NCI-H1092 treated with DMSO at 0.1 percent for 48 hours (cell line): Measurements from ENCODE around the gene APOL4.
A peak's percentile ranks its signal among the peaks of the same experiment; 100 is the strongest.
"Not testable (repeated sequence)": the region's sequence is repeated elsewhere in the genome, so short reads cannot be mapped to it uniquely, and the experiment has no call there.

Source experiments
- DNase-seq: peaks from one replicate; lab custom pipeline; 2025; lab: John Stamatoyannopoulos, UW

APOL4 gene

DNA sequence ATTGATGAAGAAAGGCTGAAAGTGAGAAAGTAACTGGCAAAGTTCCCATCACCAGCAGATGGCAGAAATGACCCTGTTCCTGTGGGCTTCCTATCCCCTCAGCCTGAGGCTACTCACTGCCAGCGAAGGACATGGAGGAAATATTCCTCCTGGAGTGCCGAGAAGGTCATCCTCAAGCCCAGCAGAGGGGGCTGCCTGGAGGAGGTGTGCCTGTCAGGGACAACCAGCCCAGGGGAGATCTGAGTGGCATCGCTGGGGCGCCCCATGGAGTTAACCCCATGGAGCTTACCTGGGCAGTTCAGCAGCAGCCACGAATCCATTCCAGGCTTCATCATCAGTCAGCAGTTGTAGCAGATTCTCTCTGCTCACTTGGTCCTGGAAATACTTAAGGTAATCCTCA, 29.4 kb upstream of the APOL4 start:
- DNase-seq = not testable (repeated sequence)

DNA sequence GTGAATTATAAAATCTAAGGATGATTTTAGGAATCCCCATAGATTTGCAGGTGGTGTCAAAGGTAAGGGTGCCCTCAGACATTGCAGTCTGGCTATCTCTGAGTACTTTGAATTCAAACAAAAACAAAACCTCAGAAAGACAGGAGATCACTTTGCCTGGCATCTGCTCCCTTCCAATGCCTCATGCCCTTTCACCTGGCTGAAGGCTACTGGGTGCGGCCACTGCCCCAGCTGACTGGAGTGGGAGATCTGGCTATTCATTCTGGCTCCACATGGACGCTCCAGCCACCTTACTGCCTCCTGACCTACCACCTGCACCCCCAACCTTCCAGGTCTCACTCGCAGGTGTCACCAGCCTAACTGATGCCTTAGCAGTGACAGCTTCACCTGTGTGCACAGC, 28.0 kb upstream of the APOL4 start:
- not testable (repeated sequence) for DNase-seq

DNA sequence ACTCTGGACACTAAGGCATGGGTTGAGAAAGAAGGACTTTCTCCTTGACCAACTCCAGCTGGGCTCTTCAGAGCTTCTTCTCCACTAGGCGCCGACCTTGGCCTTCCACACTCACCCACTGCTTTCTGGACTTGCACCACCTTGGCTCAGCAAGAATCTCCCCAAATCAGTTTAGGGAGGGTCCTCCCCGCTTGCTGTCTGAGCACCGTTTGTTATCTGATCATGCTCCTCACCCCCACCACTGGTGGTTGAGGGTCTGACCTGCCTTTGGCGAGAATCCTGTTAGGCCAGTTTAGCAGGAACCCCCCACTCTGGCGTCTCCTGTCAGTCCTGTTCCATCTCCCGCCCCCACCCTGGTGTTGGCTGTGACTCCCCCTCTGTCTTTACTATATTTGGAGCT, 27.3 kb upstream of the APOL4 start:
- no peak for DNase-seq

DNA sequence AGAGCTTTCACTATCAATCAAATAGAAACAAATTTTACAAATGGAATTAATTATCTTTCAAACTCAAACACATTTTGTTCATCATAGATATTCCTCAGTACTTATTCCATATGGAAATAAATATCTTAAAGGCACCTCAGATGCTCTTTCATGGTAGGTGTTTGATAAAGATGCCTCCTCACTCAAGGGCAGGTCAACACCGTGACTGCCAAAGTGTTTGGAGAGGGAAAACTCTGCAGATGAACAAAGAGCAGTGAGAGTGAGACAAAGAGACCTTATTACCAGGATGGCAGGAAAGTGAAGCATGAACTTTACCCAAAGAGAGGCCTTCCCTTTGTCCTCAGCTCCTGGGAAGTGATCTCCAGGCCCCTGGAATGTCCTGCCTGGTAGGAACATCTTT, 26.8 kb upstream of the APOL4 start:
- not testable (repeated sequence) for DNase-seq

DNA sequence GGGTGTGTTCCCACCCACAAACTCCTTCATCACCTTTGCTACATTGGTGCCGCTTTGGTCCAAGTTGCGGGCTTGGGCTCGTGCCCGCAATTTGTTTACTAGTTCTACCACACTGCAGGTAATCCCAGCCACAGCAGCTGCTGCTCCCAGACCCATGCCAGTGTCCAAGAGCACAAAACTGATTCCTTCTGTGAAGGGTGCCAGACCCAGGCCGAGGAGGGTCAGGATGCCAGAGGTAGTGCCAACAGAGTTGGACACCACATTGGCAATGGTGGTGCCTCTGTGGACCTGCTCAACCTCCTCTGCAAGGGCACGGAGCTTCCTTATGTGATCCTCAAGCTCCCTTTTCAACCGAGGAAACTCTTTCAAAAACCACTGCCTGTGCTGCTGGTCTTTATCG, 26.2 kb upstream of the APOL4 start:
- DNase-seq = no peak

DNA sequence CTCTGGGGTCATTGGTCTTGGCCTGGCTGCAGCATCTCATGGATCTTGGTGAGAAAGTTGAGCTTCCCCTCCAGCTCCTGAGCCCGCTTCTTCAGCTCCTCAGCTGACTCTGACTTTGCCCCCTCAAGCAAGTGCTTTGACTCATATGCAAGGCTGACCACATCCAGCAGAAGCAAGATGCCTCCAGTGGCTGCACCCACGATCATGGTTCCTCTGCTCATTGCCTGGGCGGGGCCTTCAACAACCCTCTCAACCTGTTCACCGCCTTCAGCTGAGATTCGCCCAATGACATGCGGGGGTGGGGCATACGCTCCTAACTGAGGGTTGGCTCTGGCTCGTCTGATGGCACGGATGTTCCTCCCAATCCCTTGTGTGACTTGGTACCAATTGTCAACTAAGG, 25.8 kb upstream of the APOL4 start:
- no peak for DNase-seq

DNA sequence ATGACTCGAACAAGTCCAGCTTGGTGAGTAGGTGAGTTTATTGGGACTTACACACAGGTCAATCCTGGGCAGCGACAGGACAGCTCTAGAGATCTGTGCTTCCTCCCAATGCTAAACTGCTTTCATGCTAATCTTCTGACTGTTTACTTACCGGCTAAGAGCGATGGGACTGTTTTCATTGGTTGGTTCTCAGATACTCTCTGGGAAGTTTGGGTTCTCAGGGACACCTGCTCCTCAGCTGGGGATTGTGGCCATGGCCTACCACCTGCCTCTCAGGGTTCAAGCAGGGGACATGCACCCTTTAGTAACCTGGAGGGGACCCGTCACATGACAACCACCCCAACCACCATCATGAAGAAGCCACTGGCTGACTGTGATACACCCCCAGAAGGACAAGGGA, 24.6 kb upstream of the APOL4 start:
- DNase-seq = no peak

DNA sequence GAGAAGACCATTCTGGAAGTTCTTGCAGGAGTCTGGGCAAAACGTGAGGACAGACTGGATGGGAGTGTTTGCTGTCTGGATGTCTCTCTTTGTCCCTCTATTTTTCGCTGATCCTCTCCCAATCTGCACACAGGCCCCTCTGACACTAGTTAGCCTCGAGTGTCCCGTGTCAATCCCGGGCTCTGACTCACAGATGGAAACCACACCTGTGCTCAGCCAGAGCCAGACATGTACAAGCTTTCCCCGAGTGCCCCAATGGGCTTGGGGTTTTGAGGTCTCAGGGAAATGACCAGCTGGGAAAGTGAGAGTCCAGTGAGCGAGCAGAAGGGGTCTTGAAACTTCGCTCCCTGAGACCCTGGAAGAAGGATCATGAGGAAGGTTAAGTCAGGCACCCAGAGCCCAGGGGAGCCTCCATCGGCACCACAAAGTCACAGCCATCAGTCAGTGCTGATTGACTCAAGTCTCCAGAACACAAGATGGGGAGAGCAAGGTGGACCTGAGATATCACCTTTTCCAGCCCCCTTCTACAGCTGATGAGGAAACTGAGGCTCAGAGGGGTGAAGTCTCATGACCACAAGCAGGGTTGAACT, 23.8 kb upstream of the APOL4 start:
- no peak for DNase-seq

DNA sequence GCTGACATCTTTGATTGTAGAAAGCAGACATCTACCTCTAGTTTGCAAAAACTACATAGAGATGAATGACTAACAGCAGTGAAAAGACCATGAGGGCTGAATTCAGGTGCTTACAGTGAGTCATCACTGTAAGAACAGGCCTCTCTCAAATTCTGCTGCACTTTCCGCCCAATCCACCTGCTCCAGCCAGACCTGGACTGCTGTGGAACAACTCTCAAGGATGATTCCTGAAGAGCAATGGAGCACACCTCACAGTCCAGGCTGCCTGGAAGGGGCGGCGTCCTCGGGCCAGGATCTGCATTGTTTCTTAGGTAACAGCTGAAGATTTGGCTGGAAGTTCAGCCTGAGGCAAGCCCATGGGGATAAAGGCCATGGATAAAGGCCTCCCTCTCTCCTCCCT, 22.6 kb upstream of the APOL4 start:
- DNase-seq = no peak

DNA sequence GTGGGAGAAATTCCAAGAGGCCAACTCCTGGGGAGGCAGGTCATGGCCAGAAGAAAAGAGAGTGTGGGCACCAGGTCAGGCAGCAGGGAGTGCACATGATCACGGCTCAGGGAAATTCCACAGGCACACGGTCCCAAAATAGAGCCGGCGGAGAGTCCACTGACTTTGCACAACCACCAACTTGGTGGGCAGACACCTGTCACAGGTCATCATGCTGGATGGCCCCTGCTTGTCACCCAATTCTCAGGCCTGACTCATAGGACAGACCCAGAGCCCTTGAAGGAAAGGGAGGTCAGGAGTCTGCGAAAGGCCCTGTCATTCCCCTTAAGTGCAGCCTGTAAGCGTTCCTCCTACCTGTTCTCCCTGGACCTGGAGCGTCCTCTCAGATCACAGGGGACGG, 21.9 kb upstream of the APOL4 start:
- DNase-seq = no peak

DNA sequence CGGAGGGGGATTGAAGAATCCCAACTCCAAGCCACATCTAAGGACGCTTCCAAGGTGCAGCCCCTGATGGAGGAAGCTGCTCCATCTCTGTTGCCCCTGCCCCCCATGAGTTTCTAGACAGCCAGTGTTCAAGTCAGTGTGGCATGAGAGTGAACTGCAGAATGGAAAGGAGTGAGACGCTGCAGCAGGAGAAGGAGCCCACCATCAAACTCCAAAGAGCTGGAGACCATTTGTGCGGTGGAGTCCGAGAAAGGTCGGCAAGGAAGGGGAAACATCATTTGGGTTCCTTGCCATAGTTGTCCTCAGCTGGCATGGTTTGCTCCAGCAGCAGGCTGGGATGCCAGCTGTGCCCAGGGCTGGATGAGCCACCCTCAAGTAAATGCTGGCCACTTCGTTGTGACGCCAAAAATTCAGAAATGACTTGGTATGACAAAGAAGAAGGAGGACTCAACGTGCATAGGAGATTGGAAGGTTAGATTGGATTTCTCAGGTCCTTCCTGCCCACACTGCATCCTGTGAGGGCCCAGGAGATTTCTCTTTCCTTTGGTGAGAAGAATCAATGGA, 21.4 kb upstream of the APOL4 start:
- no peak for DNase-seq

DNA sequence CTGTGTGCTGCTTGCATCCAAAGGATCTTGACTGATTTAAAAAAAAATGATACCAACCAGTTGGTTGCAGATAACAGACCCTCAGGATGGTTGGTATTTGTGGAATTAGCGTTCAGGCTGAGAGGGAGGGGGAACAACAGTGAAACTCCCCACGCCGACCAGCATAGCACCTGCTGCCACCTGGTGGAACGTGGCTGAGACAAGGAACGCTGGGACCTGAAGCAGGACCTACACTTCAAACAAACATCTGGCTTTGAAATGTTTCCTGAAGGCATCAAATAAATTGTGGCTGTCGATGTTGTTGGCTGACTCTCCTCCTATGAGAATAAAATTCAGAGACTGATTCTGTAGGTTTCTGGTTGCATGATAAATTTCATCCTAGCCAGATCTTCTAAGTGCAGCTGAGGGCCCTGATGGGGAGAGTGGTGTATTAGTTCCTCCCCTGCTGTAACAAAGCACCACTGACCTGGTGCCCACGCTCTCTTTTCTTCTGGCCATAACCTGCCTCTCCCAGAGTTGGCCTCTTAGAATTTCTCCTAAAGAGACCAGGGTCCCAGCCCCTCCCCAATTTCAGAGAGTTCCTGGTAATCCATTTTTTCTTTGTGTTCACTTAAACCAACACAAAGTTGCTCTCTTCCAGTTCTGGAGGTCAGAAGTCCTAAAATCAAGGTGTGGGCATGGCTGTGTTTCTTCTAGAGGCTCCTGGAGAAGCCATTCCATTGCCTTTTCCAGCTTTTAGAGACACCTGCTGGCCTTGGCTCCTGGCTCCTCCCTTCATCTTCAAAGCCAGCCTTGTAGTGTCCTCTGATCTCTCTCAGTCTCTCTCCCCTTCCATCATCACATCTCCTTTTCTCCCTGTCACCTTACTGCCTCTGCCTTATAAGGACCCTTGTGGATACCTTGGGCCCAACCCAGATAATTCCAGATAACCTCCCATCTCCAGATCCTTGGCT, 20.5 kb upstream of the APOL4 start:
- peak; percentile 32 for DNase-seq

DNA sequence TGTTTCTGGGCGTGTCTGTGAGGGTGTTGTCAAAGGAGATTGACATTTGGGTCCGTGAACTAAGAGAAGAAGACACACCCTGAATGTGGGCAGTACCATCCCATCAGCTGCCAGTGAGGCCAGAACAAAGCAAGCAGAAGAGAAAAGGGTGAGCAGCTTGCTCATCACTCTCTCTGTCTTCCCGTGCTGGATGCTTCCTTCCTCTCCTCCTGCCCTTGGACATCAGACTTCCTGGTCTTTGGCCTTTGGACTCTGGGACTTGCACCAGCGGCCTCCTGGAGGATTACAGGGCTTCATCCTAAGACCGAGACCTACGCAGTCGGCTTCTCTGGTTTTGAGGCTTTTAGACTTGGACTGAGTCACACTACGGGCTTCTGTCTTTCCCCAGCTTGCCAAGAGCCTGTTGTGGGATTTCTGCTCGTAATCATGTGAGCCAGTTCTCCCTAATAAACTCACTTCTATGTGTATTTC, 18.9 kb upstream of the APOL4 start:
- DNase-seq = no peak

DNA sequence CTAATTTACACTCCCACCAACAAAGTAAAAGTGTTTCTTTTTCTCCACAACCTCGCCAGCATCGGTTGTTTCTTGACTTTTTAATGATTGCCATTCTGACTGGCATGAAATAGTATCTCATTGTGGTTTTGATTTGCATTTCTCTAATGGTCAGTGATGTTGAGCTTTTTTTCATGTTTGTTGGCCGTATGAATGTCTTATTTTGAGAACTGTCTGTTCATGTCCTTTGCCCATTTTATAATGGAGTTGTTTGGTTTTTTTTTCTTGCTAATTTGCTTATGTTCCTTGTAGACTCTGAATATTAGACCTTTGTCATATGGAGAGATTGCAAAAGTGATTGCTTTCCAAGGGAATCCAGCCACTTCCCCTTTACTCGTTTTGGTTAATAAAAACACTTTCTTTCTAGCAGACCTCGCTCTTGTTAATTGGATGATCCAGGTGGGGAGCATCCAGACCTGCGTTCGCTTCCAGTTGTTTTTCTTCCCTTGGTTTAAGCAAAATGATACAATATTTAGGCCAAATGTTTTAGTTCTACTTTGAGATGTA, 17.1 kb upstream of the APOL4 start:
- no peak for DNase-seq

DNA sequence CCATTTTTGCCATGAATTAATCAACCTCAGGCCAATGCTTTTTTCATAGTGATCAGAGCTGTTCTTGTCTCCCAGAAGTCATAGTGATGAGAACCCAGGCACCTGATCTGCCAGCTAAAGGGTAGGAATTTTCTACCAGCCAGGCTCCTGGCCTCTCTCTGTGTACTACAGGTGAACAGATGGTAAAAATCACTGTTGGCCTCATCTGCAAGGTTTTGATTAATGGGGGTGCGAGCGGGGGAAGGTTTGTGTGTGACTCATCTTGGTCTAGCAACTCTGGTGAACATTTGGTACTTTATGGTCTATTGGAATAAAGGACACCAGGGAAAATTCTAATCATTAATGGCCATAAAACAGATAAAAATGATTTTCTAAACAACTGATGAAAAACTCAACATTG, 14.4 kb upstream of the APOL4 start:
- DNase-seq = no peak

DNA sequence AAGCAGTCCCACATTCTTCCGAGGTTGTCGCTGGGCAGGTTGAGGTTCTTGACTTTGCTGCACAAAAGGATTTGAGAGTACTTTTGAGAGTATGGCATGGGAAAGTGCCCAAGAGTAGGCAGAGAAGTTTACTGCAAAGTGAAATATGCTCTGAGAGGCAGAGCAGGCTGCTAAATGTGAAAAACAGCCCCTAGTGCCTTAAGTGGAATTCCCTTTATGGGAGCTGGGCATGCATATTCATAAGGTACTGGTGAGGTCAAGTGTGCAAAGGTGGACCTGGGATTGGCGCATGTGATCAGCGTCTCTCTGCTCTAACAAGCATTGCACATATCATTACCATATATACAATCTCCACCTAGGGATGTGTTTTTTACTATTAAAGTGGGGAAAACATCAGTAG, 12.0 kb upstream of the APOL4 start:
- DNase-seq = no peak

DNA sequence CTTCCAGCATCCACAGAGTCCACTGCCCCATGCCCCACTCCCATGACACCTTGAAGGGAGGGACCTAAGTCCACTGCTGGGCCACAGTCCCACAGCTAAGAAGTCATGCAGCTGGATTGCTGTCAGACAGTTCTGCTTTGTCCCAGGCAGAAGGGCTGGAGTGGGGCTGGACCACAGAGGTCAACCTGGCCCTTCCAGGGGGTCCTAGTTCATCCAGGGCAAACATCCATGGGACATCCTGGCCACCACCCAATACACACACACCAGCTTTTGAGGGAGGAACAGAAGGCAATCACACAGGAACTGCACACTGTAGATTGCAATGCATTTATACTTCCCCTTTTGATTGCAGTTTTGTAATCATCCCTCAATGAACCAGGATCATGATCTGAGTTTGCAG, 11.3 kb upstream of the APOL4 start:
- DNase-seq = no peak

DNA sequence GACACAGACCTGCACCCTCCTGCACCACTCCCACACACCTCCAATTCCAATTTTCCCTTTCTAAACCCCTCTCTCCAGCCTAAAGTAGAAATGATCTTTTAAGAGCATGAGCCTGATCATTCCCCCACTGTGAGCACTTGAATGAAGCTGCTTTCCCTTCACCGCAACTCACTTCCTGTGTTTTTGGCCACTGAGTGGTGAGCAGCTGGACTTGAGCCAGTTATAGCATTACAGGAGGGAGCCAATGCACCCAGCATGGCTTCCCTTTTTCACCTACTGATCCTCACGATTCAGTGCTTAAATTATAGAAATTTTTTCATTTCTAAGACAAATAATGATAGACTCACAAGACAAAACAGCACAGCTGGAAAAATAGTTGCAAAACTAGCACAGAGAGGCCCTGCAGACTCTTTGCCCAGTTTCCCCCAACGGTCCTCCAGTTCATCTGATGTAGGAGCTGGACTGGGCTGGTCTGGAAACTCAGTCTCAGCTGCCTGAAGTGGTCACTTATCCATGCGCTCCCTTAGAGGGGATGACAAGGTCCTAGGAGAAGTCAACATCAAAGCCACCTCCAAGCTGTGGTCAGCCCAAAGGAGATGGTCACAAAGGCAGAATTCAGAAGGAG, 9.7 kb upstream of the APOL4 start:
- DNase-seq = peak; percentile 50

DNA sequence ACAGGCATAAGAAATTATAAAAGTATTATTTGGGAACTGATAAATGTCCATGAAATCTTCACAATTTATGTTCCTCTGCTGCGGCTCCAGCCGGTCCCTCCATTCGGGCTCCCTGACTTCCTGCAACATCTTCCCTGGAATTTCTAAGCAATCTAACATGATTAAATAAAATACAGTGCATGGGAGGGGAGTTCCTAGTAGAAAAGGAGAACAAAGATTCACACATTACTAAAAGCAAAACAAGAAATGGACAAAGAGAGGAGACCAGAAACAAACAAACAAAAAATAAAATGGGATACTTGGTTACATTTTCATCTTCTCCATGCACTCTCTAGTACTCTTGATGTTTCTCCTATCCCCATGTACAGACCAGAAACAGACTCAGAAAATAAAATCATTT, 8.6 kb upstream of the APOL4 start:
- no peak for DNase-seq

DNA sequence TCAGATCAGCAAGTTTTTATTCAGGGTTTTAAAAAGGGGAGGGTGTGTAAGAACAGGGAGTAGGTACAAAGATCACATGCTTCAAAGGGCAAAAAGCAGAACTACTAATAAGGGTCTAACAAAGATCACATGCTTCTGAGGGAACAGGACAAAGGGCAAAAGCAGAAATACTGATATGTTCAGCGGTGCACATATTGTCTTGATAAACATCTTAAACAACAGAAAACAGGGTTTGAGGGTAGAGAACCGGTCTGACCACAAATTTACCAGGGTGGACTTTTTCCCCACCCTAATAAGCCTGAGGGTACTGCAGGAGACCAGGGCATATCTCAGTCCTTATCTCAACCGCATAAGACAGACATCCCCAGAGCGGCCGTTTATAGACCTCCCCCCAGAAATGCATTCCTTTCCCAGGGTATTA, 7.9 kb upstream of the APOL4 start:
- DNase-seq = not testable (repeated sequence)

DNA sequence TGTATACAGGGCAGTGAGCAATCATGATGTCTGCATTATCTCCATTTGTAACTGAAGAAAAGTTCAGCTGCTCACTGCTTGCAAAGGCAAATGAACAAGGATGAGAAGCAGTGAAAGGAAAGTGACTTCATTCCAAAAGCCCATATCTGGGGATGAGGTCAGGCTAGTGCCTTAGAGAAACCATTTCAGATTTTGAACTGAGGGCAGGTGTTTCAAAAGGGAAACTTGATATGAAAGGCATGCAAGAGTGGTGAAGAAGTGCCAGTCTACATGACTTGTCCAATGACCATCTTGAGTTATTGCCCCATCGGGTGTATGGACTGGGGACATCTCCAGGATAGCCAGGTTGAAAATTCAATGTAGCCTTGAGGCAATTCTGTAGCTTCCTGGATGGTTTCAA, 7.3 kb upstream of the APOL4 start:
- DNase-seq = no peak

DNA sequence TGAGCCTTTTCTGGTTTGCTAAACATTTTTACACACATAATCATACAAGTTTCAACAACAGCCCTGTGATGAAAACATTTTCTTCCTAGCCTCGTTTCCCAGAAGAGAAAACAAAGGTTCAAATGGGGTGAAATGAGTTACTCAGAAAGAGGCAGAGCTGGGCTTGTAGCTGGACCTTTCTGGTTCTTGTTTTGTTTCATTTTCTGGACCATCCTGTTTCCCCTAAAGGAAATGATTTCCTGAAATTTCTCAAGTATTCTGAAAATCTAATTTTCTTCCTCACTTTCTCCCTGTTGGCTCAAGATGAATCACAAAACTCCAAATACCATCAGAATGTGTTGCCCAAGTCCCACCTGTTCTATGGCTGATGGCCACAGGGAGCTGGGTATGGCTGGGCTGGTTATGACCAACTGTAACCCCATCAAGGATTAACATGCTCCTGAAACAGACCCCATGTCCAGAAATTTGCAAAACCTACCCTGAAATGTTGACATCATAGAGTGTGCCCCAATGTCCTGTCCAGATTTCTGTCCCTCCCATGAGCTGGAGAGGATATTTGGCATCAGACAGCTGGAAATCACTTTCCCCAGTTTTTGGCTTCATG, 6.7 kb upstream of the APOL4 start:
- DNase-seq = no peak
